ENCODE data around the gene APC. TPM values are rescaled to one million over a fixed set of nuclear protein-coding genes. Genes with fewer than 3 reads are reported as not detected.

The APC gene
- polyA plus RNA-seq (ENCODE audit: insufficient read length): 35.3 TPM
- long read RNA-seq, donor 1: 0 reads
- long read RNA-seq, donor 2: 0 reads
- long read RNA-seq, donor 3: 0 reads
- long read RNA-seq, donor 4: 0 reads
- long read RNA-seq, donor 5, full-length matches to known transcripts: 1 of 1 reads
- long read RNA-seq, donor 5, partial matches to known transcripts: 0 of 1 reads
- long read RNA-seq, donor 5, other reads (novel, unspliced or antisense): 0 of 1 reads
- long read RNA-seq, donor 6: 0 reads
- long read RNA-seq, donor 7: 0 reads
- long read RNA-seq, donor 8: 0 reads

GRCh38 chr5:112737463-112738190 lies at the start of gene APC:
Gene APC (plus strand): TSS chr5:112737885. CDS start chr5:112754891, 17,006 bp downstream.
- peak; percentile 80 for DNase-seq

DNA sequence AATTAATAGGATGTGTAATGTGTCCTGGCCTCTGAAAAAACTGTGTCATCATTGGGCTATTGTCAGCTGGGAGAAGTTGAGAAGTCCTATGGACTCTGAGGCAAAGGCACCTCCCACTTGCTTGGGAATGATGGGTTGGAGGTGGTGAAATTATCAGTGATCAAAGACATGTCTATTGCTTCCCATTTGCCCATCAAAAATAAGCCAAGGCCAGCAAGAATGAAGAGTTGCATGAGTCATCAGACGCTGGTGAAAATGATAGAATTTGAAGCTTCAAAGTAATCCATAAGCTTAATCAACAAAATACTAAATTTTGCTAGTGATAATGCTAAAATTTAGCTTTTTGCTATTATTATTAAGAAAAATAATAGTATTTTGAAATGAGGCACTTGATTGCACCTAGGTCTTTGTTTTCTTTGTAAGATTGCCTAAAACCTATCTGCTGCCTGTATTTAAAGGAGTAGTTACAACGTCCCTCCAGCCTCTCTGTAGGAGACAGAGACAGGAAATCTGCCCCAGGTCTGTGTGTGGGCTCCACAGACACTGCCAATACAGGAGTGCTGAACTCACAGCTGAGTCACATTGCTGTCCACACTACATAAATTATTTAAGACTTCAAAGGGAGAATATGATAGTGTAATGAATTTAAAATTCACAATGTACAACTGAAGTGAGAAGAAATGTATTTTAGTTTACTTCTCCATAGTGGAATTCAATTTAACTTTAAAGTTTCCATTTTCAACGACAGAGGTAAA lies 48.4 kb upstream of the APC start:
- no peak for DNase-seq

DNA sequence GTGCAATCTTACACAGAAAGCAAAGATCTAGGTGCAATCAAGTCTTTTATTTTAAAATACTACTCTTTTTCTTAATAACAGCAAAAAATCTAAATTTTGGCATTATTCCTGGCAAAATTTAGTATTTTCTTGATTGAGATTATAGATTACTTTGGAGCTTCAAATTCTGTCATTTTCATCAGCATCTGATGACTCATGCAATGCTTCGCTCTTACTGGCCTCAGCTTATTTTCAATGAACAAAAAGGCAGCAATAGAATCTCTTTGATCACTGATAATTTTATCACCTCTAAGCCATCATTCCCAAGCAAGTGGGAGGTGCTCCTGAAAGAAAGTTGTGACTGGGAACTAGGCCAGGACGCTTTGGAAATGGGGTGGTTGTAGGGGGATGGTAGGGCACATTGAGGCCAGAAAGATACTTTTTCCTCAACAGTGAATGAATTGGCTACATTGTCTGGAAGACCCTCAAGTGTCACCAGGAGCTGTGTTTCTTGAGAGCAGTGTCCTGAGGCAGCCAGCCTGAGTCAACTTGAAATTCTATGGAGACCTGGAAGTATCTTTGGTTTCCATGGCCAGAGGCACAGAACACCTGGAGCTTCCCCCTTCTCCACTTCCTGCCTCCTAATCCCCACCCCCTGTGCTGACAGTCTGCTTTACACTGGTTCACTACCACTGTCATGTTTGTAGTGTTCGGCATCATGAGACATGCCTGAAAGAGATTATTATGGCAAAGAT lies 46.9 kb upstream of the APC start:
- DNase-seq: no peak

DNA sequence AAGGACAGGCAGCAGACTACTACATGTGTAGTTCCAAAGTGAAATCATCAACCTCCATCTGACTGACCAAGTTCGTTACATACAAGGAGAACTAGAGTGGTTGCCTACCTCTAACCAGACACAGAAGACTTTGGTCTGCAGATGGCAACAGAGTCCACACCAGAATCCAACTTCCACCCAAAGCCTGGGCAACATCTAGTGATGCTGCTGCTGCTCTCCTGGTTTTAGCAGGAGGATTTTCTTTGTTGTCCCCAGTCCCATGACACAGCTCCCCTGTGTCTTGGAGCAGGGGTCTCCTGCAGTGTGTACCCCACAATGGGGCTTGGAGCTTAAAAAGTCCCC lies 46.4 kb upstream of the APC start:
- no peak for DNase-seq

DNA sequence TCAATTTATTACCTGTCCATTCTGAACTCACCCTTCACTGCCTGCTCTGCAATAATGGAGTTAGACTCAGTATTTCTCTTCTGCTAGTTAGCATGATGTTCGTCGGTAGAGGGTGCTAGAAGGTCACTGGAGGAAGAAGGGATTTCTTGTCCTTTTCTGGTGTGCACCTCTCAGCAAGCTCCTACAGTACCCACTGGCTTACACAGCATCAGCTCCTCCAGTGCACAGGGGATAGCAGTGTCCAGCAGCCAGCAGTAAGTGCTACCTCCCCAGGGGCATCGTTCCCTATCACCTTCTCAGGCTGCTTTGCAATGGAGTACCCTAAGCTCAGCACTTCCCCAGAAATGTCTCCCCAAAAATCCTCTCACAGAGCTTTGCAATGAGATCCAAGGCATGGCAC lies 45.9 kb upstream of the APC start:
- DNase-seq: no peak

DNA sequence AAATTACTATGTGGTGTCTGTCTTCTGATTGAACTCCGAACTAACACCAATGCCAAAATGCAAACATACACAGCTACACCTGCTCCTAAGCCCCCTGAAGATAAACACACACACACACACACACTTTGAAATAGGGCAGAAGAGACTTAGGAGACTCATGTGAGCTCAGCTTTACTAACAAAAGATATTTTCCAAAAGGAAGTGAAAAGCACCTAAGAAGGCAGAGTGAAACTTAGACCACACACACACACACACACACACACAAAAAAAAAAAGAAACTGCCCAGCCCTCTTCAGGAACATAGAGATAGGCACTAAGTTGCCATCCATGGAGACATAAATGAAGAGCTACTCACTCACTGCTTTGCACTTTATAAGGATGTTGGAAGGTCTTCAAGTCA lies 45.2 kb upstream of the APC start:
- no peak for DNase-seq

GRCh38 chr5:112693301-112693700 lies 44.4 kb upstream of the APC start:
- DNase-seq: no peak

DNA sequence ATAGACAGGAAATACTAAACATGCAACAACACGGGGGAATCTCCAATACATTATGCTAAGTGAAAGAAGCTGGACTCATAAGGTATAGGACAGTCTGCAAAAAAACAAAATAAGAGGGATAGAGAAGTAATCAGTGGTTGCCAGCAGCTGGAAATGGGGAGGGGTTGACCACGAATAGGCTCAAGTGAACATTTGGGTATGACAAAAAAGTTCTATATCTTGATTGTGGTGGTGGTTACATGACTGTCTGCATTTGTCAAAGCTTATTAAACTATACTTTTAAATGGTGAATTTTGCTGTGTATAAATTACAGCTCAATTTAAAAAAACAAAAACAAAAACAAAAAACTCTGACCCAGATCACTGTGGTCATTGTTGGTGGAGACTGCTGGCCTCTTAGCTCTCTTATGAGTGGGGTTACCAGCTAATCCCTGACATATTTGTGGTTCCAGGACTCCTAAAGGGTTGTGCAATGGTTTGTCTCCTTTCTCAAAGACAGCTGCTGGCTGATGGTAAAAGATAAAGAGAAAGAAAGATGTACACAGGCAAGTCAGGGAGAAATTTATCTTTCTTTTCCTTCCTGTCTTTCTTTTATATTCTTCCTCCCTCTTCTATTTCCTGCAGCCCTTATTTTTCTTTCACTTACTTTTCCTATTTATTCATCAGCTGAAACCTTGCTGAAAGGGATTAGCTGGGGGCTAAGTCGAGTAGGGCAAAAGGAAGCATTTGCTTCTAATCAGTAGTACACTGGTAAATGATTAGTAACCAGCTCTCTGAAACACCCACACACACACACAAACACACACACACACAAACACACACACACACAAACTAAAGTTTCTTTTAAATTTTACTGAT lies 42.6 kb upstream of the APC start:
- DNase-seq: no peak

GRCh38 chr5:112696786-112697185 lies 40.9 kb upstream of the APC start:
- no peak for DNase-seq

DNA sequence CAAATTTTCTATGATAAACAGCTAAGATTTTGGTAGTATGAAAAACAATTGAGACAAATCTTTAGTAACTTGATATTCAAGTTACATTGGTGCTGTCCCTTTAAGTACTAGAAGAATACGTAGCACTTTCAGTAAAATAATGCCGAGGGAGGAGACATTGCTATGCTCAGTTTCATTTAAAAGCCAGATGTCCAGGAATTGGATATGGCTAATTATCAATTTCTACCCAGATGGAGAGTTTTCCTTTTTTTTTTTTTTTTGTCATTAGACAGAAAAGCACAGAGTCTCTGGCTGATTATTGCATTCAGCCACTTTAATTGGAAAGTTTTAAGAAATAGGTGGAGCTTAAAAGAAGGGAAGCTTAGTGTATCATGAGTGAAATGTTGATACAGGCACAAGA lies 40.4 kb upstream of the APC start:
- no peak for DNase-seq

DNA sequence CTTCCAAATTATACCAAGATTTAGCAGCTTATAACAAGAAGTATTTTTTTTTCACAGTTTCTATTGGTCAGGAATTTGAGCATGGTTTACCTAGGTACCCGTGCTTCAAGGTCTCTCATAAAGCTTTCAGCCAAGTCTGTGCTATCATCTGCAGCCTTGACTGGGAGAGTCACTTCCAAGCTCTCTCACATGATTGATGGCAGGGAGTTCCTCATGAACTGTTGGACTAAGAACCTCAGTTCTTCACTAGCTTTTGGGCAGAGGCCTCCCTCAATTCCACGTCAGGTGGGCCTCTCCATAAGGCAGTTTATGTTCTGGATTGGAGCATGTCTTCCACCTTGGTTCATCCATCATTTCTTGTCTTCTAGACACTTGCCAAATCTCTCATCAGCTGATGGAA lies 39.9 kb upstream of the APC start:
- no peak for DNase-seq

GRCh38 chr5:112703866-112704820 lies 33.5 kb upstream of the APC start:
- no peak for DNase-seq

DNA sequence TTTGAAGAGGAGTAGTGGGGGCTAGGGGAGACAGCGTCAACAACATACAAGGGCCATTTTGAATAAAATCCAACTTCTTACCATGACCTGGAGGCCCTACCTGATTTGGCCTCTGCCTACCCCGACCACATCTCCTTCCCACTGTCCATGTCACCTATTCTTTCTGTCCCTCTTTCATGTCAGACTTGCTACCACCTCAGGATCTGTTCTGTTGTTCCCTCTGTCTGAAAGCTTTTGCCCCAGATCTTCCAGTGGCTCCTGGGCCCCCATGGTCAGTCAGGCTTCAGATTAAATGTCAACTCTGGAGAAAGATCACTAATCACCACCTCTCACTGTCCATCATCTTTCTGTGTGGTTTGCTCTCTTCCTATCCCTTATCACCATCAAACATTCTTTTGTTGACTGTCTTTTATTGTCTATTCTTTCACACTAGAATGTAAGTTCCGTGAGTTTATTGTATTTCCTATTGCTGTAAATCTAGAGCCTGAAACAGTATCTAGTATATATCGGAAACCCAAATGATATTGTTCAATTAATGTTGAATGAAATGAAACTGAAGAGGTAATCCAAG lies 31.2 kb upstream of the APC start:
- no peak for DNase-seq

DNA sequence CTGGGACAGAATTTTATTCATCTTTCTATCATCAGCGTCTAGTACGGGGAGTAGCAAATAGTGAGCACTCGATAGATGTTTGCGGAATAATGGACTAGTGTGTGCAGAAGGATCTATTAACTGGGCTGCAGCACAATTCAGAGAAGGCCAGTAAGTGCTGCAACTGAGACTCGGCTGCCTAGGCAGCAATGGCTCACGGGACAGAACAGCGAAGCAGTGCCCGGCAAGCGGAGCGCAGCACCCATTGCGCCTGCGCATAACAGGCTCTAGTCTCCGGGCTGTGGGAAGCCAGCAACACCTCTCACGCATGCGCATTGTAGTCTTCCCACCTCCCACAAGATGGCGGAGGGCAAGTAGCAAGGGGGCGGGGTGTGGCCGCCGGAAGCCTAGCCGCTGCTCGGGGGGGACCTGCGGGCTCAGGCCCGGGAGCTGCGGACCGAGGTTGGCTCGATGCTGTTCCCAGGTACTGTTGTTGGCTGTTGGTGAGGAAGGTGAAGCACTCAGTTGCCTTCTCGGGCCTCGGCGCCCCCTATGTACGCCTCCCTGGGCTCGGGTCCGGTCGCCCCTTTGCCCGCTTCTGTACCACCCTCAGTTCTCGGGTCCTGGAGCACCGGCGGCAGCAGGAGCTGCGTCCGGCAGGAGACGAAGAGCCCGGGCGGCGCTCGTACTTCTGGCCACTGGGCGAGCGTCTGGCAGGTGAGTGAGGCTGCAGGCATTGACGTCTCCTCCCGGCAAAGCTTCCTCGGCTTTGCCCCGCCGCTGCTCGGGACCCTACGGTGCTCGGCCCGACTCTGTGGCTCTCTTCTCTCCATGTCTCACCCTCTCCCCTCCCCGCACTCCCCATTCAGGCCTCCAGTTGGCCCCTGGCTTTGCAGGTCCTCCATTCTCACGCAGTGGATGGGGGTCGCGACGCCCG lies 30.2 kb upstream of the APC start:
- peak; percentile 98 for DNase-seq

DNA sequence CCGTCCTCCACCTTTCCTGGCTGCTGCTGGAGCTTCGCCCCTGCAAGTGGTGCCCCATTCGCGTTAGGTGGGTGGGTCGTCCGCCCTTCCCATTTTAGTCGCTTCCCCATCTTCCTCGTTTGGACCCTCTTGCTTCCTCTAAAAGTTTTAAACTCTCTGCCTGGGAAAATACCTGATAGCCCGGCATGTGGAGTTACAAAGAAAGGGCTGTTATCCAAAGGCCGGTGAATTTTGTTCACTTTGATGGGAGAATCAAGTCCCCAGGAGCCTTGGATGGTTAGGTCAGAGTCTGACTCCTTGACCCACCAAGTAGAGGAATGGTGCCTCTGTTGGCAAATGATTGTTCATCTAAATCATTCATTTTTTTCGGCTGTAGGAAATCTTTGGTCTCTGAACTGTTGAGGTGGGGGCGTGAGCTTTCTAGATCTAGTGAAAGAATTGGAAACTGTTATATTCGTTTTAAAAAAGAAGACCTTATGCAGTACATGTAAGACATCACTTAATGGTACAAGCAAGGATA lies 29.5 kb upstream of the APC start:
- peak; percentile 26 for DNase-seq

- no peak for DNase-seq
Measured at GRCh38 chr5:112709416-112709815, 28.3 kb upstream of the APC start.

GRCh38 chr5:112710896-112711295 lies 26.8 kb upstream of the APC start:
- DNase-seq: no peak

DNA sequence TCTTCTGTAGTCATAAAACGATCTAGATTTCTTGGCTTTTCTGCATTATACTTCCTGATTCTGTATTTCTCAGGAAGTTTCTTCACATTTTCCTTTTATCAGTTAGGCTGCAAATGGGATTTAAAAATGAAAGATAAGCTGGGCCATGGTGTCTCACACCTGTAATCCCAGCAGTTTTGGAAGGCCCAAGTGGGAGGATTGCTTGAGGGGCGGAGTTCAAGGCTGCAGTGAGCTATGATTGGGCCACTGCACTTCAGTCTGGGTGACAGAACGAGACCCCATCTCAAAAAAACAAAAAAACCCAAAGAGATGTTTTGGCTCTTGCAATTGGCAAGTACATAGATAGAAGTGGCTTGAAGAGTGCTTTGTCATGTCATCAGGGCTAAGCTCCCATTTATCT lies 26.2 kb upstream of the APC start:
- DNase-seq: no peak

- no peak for DNase-seq
Measured at GRCh38 chr5:112713206-112713605, 24.5 kb upstream of the APC start.

Data from left kidney (tissue), 8 donors.